Measurements from ENCODE around the gene NRGN.
A peak's percentile ranks its signal among the peaks of the same experiment; 100 is the strongest.

NRGN gene

DNA sequence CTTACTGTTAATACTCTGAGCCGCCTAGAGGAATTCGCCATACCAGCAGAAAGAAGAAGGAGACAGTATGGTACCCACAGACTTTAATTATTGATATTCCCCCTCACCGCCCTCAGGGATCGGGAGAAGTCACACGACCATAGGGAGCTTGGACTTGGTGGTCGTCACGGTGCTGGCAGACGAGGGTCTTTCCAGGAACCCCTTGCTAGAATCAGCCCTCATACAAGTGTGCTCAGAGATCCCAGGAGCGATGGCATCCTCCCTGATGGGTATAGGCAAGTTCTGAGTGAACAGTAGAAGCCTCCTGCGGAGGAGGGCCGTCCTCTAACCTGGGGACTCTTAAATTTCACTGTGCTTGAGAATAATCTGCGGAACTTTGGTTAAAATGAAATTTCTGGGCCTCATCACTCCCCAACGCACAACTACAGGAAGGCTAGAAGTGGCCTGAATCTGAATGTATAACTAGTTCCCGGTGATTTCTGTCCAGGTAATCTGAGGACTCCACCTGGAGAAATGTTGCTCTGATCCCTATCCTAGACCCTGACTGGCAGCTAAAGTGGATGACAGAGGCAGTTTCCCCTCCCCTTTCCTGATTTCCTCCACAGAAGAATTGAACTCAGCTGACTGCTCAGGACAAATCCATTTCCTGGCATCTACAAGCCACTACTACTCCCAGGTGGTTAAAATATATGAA lies 7.8 kb downstream of the NRGN start:
- Histone ChIP-seq H3K4me1 (ENCODE audit: insufficient read depth, low read length) (peaks cover 13% of the 10 kb centered on the region), H3K36me3 (ENCODE audit: insufficient read depth, low read length) (no peaks in the 10 kb centered on the region), H3K9ac (ENCODE audit: low read depth, low read length) (peak overlapping the region; percentile 56; the same call in 1 of the 2 replicates), H3K9me3 (ENCODE audit: control insufficient read depth, insufficient read depth, low read length) (no peaks in the 10 kb centered on the region)

GRCh38 chr11:124748100-124748418 lies 8.3 kb downstream of the NRGN start:
- H3K9ac ChIP-seq (ENCODE audit: low read depth, low read length): no peak overlapping the region
- H3K36me3 ChIP-seq (ENCODE audit: insufficient read depth, low read length): no peaks in the 10 kb centered on the region
- H3K9me3 ChIP-seq (ENCODE audit: control insufficient read depth, insufficient read depth, low read length): no peaks in the 10 kb centered on the region
- peaks cover 16% of the 10 kb centered on the region for H3K4me1 ChIP-seq (ENCODE audit: insufficient read depth, low read length)

GRCh38 chr11:124748481-124749343 lies 9.0 kb downstream of the NRGN start:
- Histone ChIP-seq H3K4me1 (ENCODE audit: insufficient read depth, low read length) (peaks cover 19% of the 10 kb centered on the region), H3K9ac (ENCODE audit: low read depth, low read length) (no peak overlapping the region), H3K9me3 (ENCODE audit: control insufficient read depth, insufficient read depth, low read length) (no peaks in the 10 kb centered on the region), H3K36me3 (ENCODE audit: insufficient read depth, low read length) (no peaks in the 10 kb centered on the region)

DNA sequence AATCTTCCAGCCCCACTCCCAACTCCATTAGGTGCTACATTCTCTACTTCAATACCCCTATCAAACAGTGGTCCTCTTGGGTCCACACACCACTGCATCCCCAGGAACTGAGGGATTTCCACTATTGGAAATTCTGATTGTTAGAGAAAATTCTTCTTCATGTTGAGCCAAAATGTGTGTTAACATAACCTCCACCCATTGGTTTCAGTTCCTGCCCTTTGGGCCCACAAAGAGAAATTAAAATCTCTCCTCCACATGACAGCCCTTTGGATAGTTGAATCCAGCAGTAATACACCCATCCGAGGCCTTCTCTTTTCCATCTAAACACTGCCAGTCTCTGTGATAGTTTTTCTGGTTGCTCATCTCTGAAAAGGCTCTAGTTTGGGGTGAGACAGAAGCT lies 10.2 kb downstream of the NRGN start:
- Histone ChIP-seq H3K9ac (ENCODE audit: low read depth, low read length) (no peak overlapping the region), H3K36me3 (ENCODE audit: insufficient read depth, low read length) (no peaks in the 10 kb centered on the region), H3K9me3 (ENCODE audit: control insufficient read depth, insufficient read depth, low read length) (no peaks in the 10 kb centered on the region), H3K4me1 (ENCODE audit: insufficient read depth, low read length) (peaks cover 23% of the 10 kb centered on the region)

GRCh38 chr11:124751391-124751740 lies 11.6 kb downstream of the NRGN start:
- Histone ChIP-seq H3K9ac (ENCODE audit: low read depth, low read length) (peak overlapping the region; percentile 49; the same call in 1 of the 2 replicates), H3K9me3 (ENCODE audit: control insufficient read depth, insufficient read depth, low read length) (no peaks in the 10 kb centered on the region), H3K36me3 (ENCODE audit: insufficient read depth, low read length) (no peaks in the 10 kb centered on the region), H3K4me1 (ENCODE audit: insufficient read depth, low read length) (peaks cover 20% of the 10 kb centered on the region)

DNA sequence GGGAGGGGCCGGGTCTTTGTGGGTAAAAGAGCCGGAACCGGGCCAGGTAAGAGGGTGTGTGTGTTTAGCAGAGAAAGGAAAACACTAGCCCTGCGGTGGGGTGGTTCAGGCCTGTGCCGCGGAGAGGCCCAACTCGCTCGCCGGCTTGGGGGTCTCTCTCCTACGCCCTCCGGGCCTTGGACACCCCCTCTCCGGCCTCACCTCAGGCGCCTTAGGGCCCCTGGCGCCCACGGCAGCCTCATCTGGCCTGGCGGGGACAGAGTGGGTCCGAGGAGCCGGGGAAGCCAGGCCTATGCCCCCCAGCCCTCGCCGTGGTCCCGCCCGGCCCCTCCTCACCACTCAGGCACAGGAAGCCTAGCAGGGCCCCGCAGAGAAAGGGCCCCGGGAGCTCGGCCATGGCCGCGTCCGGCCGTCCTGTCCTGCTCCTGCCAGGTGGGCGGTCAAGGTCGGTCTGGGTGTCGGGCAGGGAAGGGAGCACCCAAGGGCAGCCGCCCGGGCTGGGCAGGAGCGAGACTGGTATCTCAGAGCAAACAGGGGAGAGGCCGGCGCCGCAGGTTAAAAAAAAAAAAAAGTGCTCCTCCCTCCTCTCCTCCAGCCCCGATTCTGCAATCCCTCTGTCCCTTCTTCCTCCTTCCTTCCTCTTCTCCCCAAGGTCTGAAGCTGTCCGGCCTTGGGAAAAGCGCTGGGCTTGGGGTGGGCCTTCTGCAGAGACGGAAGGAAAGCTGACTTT lies 12.2 kb downstream of the NRGN start, which contains the start of gene VSIG2:
Gene VSIG2, minus strand, starts transcription at position 515 of the 730 bp plus-strand sequence. Its CDS starts 118 bp downstream, at position 397.
- Histone ChIP-seq H3K9me3 (ENCODE audit: control insufficient read depth, insufficient read depth, low read length) (no peaks in the 10 kb centered on the region), H3K4me1 (ENCODE audit: insufficient read depth, low read length) (peaks cover 23% of the 10 kb centered on the region), H3K9ac (ENCODE audit: low read depth, low read length) (peak within 1 kb of the TSS; percentile 49), H3K36me3 (ENCODE audit: insufficient read depth, low read length) (no peaks in the 10 kb centered on the region)

- H3K4me1 ChIP-seq (ENCODE audit: insufficient read depth, low read length): peaks cover 23% of the 10 kb centered on the region
- H3K9ac ChIP-seq (ENCODE audit: low read depth, low read length): peak overlapping the region; percentile 49; the same call in 1 of the 2 replicates
- no peaks in the 10 kb centered on the region for H3K9me3 ChIP-seq (ENCODE audit: control insufficient read depth, insufficient read depth, low read length)
- no peaks in the 10 kb centered on the region for H3K36me3 ChIP-seq (ENCODE audit: insufficient read depth, low read length)
Observed at GRCh38 chr11:124752471-124753102, 12.8 kb downstream of the NRGN start.

DNA sequence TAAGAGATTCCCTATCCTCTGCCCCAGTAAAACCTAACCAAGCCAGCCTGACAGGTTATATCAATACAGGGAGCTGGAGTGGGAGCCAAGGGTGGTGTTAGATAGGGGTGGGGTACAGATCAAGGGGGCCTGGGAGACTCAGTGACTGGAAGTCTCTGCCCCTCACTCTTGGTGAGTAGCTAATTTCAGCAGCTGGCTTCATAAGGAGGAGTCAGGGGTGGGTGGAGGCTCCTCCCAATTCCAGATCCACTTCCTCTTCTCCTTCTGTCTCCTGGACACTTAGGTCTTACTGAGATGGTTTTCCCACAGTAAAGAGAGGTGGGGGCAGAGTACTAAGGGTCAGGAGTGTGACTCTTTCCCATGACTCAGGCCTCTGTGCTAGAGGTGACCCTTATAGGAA lies 13.5 kb downstream of the NRGN start:
- H3K36me3 ChIP-seq (ENCODE audit: insufficient read depth, low read length): no peaks in the 10 kb centered on the region
- H3K9ac ChIP-seq (ENCODE audit: low read depth, low read length): no peak overlapping the region
- peaks cover 21% of the 10 kb centered on the region for H3K4me1 ChIP-seq (ENCODE audit: insufficient read depth, low read length)
- no peaks in the 10 kb centered on the region for H3K9me3 ChIP-seq (ENCODE audit: control insufficient read depth, insufficient read depth, low read length)

GRCh38 chr11:124753624-124754023 lies 13.9 kb downstream of the NRGN start:
- no peak overlapping the region for H3K9ac ChIP-seq (ENCODE audit: low read depth, low read length)
- H3K9me3 ChIP-seq (ENCODE audit: control insufficient read depth, insufficient read depth, low read length): no peaks in the 10 kb centered on the region
- H3K4me1 ChIP-seq (ENCODE audit: insufficient read depth, low read length): peaks cover 21% of the 10 kb centered on the region
- no peaks in the 10 kb centered on the region for H3K36me3 ChIP-seq (ENCODE audit: insufficient read depth, low read length)

DNA sequence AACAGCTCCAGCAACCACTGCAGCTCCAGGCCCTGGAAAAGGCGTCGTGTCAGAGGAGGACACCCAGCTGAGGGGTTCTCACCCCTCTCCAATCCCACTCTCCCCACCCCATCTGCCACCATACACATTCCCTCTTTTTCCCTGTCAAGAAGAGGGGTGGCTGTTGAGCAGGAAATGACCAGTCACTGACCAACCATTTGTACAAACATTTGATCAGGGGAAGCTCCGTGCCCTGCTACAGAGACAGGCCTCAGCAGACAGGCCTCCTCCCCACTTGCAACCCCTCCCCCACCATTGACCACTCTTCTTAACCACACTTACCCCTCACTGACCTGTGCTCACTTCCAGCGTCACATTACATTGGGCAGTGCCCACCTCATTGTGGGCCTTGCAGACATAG lies 14.6 kb downstream of the NRGN start:
- H3K4me1 ChIP-seq (ENCODE audit: insufficient read depth, low read length): peaks cover 21% of the 10 kb centered on the region
- H3K36me3 ChIP-seq (ENCODE audit: insufficient read depth, low read length): no peaks in the 10 kb centered on the region
- H3K9me3 ChIP-seq (ENCODE audit: control insufficient read depth, insufficient read depth, low read length): no peaks in the 10 kb centered on the region
- no peak overlapping the region for H3K9ac ChIP-seq (ENCODE audit: low read depth, low read length)

DNA sequence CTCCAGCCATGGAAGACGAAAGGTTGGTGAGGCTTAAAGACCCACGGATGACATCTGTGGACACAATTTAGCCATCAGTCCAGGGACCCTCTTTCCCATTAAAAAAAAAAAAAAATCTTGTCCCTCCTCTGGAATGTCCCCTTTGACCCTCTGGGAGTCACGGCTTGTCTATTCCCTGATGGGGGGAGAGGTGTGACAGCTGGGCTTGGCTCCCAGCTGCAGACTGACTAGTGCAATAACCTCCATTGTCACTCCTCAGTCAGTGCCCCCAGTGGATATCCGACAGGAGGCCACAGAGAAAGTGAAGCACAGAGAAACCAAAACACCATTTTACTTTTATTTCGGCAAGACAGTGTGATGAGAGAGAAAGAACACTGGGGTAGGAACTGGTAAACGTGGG lies 15.0 kb downstream of the NRGN start:
- Histone ChIP-seq H3K9ac (ENCODE audit: low read depth, low read length) (no peak overlapping the region), H3K36me3 (ENCODE audit: insufficient read depth, low read length) (no peaks in the 10 kb centered on the region), H3K4me1 (ENCODE audit: insufficient read depth, low read length) (peaks cover 21% of the 10 kb centered on the region), H3K9me3 (ENCODE audit: control insufficient read depth, insufficient read depth, low read length) (no peaks in the 10 kb centered on the region)

- Histone ChIP-seq H3K9me3 (ENCODE audit: control insufficient read depth, insufficient read depth, low read length) (no peaks in the 10 kb centered on the region), H3K36me3 (ENCODE audit: insufficient read depth, low read length) (no peaks in the 10 kb centered on the region), H3K9ac (ENCODE audit: low read depth, low read length) (no peak overlapping the region), H3K4me1 (ENCODE audit: insufficient read depth, low read length) (peaks cover 28% of the 10 kb centered on the region)
Observed at GRCh38 chr11:124756033-124756752, 16.5 kb downstream of the NRGN start.

DNA sequence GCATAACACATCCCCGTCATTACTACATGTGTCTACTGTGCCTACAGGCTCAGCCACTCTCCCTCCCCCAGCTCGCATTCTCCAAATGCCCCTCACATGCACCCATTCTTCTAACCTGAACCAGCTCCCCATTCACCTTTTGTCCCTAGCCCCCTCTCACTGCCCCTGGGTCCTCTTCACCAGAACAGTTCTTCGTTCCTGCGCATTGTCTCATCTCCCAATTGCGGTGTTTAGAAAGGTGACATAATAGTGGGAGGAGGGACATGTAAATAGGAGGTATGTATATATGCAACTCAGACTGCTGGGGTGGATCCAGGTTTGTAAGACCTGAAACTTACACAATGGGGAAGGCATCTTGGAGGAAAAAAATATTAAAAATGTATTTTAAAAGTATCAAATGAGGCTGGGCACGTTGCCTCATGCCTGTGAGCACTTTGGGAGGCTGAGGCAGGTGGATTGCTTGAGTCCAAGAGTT lies 17.0 kb downstream of the NRGN start:
- H3K9me3 ChIP-seq (ENCODE audit: control insufficient read depth, insufficient read depth, low read length): no peaks in the 10 kb centered on the region
- H3K4me1 ChIP-seq (ENCODE audit: insufficient read depth, low read length): peaks cover 28% of the 10 kb centered on the region
- no peaks in the 10 kb centered on the region for H3K36me3 ChIP-seq (ENCODE audit: insufficient read depth, low read length)
- no peak overlapping the region for H3K9ac ChIP-seq (ENCODE audit: low read depth, low read length)

Measured in ES-I3 (cell line).